ENCODE results near the gene GBX2.

GRCh38 chr2:236157815-236158498, 10.2 kb downstream of the GBX2 start:
- TF ChIP-seq CTCF (IDR thresholded peaks at IDR 0.05) (no peak), POLR2A (IDR thresholded peaks at IDR 0.05) (no peak)

Data from esophagus squamous epithelium (tissue), 4 donors.